Measurements from ENCODE around the gene MLF2.

- TF ChIP-seq CTCF (IDR thresholded peaks at IDR 0.05), result no peak
- TF ChIP-seq EP300 (IDR thresholded peaks at IDR 0.05), result no peak
Observed at GRCh38 chr12:6768437-6768914, 15.5 kb upstream of the MLF2 start.

Measured in tibial nerve (tissue), 4 donors.